Measurements from ENCODE around the gene TNNI3. TPM values are rescaled to one million over a fixed set of nuclear protein-coding genes. Genes with fewer than 3 reads are reported as not detected.

The TNNI3 gene
- total RNA-seq, 1 experiment from 2014 or later = 15.0 TPM

- Mint-ChIP-seq H3K27ac (peak overlapping the region; percentile 75), H3K4me1 (peaks cover 8% of the 10 kb centered on the region; the same call in 1 of the 2 replicates), H3K4me3 (peak overlapping the region; percentile 94), H3K9me3 (no peaks in the 10 kb centered on the region), H3K27me3 (ENCODE audit: low read depth) (peaks cover 71% of the 10 kb centered on the region), H3K36me3 (no peaks in the 10 kb centered on the region)
- peak; percentile 84 for ATAC-seq
- peak; percentile 93 for DNase-seq (ENCODE audit: low spot score)
- CTCF ChIA-PET = interaction anchor here (0.6 to 3.2 kb wide), 48 partner anchors 9 to 489 kb away, joined by 3 to 64 read pairs (median 4); partner anchors contain the start of genes EPS8L1, HSPBP1, KMT5C and PPP1R12C
- 0 out of 2 replicates have a peak, but pooled peaks have one; percentile 3 for TF ChIP-seq USF2 (CRISPR knock-in tag; IDR thresholded peaks at IDR 0.05)
- TF ChIP-seq CTCF (IDR thresholded peaks at IDR 0.05) = peak; percentile 22; the same call in 1 of the 2 replicates
- no peak for TF ChIP-seq TP53 (CRISPR knock-in tag; IDR thresholded peaks at IDR 0.05)
- 0 out of 2 replicates have a peak, but pooled peaks have one; percentile 22 for TF ChIP-seq CREM (CRISPR knock-in tag; IDR thresholded peaks at IDR 0.05)
- TF ChIP-seq FOXK1 (CRISPR knock-in tag; IDR thresholded peaks at IDR 0.05) = 0 out of 2 replicates have a peak, but pooled peaks have one; percentile 13
- POLR2A ChIA-PET = interaction anchor here (0.6 to 0.8 kb wide), 2 partner anchors 20 to 130 kb away, joined by 3 read pairs; no protein-coding TSS in a partner anchor
Observed at GRCh38 chr19:55165952-55166529, 8.5 kb upstream of the TNNI3 start.

DNA sequence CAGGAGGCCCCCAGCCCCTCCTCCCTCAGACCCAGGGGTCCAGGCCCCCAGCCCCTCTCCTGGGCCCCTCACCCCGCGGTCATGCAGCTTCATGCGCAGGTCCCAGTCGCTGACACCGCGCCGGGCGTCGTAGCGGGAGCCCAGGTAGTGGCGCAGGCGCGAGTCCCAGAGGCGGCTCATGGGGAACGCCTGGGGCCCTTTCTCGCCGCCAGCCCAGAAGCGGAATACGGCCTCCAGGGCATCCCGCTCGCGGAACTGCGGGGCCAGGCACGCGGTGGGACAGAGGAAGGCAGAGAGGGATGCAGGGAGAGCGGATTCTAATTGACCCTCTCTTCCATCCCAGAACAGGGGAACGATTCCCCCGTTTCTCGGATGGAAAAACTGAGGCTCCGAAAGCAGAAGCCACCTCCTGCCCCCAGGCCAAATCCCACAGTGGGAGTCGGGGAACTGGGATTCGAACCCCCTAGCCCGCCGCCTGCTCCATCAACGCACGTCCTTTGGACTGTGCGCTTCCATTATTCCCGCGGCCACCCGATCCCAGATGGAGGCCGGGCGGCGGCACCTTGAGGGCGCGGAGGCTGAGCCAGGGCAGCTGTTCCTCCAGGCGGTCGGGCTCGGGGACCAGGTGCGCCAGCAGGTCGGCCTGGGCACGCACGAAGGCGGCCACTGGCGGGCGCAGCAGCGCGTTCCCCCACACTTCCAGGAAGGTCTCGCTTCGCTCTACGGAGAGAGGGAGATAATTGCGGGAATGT is 4.2 kb upstream of the TNNI3 start:
- Mint-ChIP-seq H3K27me3 (ENCODE audit: low read depth) (peaks cover 72% of the 10 kb centered on the region), H3K4me3 (peak overlapping the region; percentile 20), H3K27ac (no peak overlapping the region), H3K36me3 (no peaks in the 10 kb centered on the region), H3K9me3 (no peaks in the 10 kb centered on the region), H3K4me1 (peaks cover 25% of the 10 kb centered on the region)
- ChIA-PET CTCF (interaction anchor here (1.0 to 4.5 kb wide), 11 partner anchors 12 to 257 kb away, joined by 5 to 108 read pairs (median 16); partner anchors contain the start of genes HSPBP1, KMT5C, PPP1R12C and TNNT1), POLR2A (interaction anchor here (1.9 kb wide), 1 partner anchor 15 kb away, joined by 11 read pairs; no protein-coding TSS in a partner anchor)
- ATAC-seq (no peak), DNase-seq (ENCODE audit: low spot score) (peak; percentile 49)
- TF ChIP-seq AR (CRISPR knock-in tag; IDR thresholded peaks at IDR 0.05) (no peak), SMAD4 (CRISPR knock-in tag; IDR thresholded peaks at IDR 0.05) (no peak), NFE2L1 (CRISPR knock-in tag; IDR thresholded peaks at IDR 0.05) (no peak), NFYB (CRISPR knock-in tag; conservative IDR thresholded peaks at IDR 0.05; ENCODE audit: low read depth) (no peak), MYBL2 (CRISPR knock-in tag; IDR thresholded peaks at IDR 0.05) (no peak), MXD4 (CRISPR knock-in tag; IDR thresholded peaks at IDR 0.05; ENCODE audit: borderline replicate concordance) (no peak), ATF1 (CRISPR knock-in tag; IDR thresholded peaks at IDR 0.05) (no peak)
- TF ChIP-seq, protein P1, sequence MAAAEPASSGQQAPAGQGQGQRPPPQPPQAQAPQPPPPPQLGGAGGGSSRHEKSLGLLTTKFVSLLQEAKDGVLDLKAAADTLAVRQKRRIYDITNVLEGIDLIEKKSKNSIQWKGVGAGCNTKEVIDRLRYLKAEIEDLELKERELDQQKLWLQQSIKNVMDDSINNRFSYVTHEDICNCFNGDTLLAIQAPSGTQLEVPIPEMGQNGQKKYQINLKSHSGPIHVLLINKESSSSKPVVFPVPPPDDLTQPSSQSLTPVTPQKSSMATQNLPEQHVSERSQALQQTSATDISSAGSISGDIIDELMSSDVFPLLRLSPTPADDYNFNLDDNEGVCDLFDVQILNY (CRISPR knock-in tag; IDR thresholded peaks at IDR 0.05) = no peak

- no peak overlapping the region for H3K27ac Mint-ChIP-seq
- no peaks in the 10 kb centered on the region for H3K36me3 Mint-ChIP-seq
- peaks cover 80% of the 10 kb centered on the region for H3K27me3 Mint-ChIP-seq (ENCODE audit: low read depth)
- ChIA-PET CTCF (interaction anchor here (0.6 to 4.5 kb wide), 47 partner anchors 8 to 1106 kb away, joined by 3 to 108 read pairs (median 4); partner anchors contain the start of genes EPS8L1, HSPBP1, KMT5C and PPP1R12C), POLR2A (interaction anchor here (0.6 to 1.9 kb wide), 6 partner anchors 12 to 280 kb away, joined by 3 to 11 read pairs (median 4); partner anchors contain the start of gene TNNT1)
- peaks cover 24% of the 10 kb centered on the region for H3K4me1 Mint-ChIP-seq
- peak overlapping the region; percentile 64 for H3K4me3 Mint-ChIP-seq
- DNase-seq (ENCODE audit: low spot score) = no peak
- H3K9me3 Mint-ChIP-seq = no peaks in the 10 kb centered on the region
- ATAC-seq = no peak
- TF ChIP-seq MYBL2 (CRISPR knock-in tag; IDR thresholded peaks at IDR 0.05) (no peak), ARID4B (CRISPR knock-in tag; IDR thresholded peaks at IDR 0.05; ENCODE audit: borderline replicate concordance) (no peak), ZNF512 (CRISPR knock-in tag; IDR thresholded peaks at IDR 0.05; ENCODE audit: borderline replicate concordance) (no peak), ZNF416 (CRISPR knock-in tag; IDR thresholded peaks at IDR 0.05) (no peak)
Observed at GRCh38 chr19:55160986-55161365, 3.4 kb upstream of the TNNI3 start.

Measured in WTC11 (cell line).